CD4-positive, alpha-beta T cell treated with Interleukin-1 beta for 1 hour (primary cell): Measurements from ENCODE around the gene VWA8.
"Not testable (repeated sequence)": the region's sequence is repeated elsewhere in the genome, so short reads cannot be mapped to it uniquely, and the experiment has no call there.

Source experiments
- DNase-seq, 2 donors: peaks; one replicate each; pipeline ENCODE4 v3.0.0-alpha.2; 2020 to 2022

Gene VWA8

GRCh38 chr13:41962994-41963393 lies 2.1 kb upstream of the VWA8 start:
- DNase-seq, result no peak

DNA sequence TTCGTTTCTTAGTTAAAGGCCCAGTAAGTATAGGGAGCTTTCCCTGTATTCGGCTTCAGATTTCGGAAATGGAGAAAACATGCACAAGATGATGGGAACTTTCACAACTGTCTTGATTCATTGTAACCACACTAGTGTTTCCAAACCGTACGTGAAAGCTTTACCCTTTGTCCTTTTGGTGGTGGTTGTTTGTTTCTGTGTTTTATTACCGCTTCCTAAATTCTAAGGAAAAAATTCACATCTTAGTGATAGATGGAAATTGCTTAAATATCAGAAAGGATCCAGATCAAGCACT lies 504 bp upstream of the VWA8 start:
- no peak for DNase-seq

- DNase-seq, result no peak
These were observed 685 bp downstream of the VWA8 start for GRCh38 chr13:41960211-41960636.

- DNase-seq, result no peak
These were observed 4.6 kb downstream of the VWA8 start for GRCh38 chr13:41956272-41956671.

DNA sequence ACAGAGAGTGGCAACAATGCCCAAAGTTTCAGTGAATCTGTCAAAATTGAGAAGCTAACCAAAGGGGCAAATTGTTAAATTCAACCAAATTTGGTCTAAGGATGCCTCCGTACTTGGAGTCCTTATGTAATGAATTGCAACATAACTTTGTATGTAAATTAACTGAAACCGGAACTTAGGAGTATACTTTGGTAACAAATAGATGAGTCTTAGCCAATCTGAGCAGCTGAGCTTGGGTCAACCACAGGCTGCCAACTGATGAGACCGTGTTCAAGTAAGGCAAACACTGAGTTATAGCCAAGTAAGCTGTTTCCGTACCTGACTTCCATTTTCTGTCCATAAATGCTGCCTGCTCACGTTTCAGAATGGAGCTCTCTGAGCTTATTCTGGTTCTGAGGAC lies 5.3 kb downstream of the VWA8 start:
- peak in 1 of 2 donors; percentile 11 for DNase-seq

GRCh38 chr13:41954226-41954625 lies 6.7 kb downstream of the VWA8 start:
- no peak for DNase-seq

DNA sequence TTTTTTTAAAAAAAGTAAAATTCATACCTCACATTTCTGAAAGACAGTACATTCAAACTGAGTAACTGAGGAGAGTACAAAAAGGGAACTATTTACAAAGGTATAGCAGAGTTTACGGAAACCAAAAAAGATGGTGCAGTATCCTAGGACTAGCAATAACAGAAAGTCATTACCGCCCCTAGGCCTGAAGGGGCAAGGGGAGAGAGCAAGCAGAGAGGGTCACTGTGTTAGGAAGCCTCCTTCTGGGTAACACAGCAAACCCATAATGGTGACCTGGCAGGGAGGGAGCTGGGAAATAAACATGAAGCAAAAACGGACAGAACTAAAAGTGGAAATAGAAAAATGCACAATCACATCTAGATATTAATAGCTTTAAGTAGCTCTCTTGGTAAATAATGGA lies 8.2 kb downstream of the VWA8 start:
- DNase-seq, result no peak

DNA sequence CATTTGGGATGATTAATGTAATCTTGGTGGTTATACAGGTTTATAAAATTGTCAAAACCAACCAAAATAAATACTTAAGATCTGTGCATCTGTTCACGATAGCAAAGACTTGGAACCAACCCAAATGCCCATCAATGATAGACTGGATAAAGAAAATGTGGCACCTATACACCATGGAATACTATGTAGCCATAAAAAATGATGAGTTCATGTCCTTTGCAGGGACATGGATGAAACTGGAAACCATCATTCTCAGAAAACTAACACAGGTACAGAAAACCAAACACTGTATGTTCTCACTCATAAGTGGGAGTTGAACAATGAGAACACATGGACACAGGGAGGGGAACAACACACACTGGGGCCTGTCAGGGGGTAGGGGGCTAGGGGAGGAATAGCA lies 11.8 kb downstream of the VWA8 start:
- not testable (repeated sequence) for DNase-seq

DNA sequence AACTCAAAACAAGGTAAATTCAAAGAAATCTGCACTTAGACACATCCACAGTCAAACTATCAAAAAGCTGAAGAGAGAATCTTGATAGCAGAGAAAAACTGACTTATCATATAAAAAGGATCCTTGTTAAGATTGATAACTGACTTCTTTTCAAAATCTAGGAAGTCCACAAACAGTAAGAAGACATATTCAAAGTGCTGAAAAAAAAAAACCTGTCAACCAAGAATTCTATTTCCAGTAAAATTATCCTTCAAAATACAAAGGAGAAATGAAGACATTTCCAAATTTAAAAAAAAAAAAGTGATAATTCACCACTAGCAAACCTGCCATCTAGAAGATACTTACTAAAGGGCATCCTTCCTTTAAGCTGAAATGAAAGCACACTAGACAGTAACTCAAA lies 15.0 kb downstream of the VWA8 start:
- DNase-seq, result no peak

GRCh38 chr13:41944635-41945397 lies 16.1 kb downstream of the VWA8 start:
- no peak for DNase-seq

GRCh38 chr13:41944229-41944628 lies 16.7 kb downstream of the VWA8 start:
- DNase-seq, result no peak

DNA sequence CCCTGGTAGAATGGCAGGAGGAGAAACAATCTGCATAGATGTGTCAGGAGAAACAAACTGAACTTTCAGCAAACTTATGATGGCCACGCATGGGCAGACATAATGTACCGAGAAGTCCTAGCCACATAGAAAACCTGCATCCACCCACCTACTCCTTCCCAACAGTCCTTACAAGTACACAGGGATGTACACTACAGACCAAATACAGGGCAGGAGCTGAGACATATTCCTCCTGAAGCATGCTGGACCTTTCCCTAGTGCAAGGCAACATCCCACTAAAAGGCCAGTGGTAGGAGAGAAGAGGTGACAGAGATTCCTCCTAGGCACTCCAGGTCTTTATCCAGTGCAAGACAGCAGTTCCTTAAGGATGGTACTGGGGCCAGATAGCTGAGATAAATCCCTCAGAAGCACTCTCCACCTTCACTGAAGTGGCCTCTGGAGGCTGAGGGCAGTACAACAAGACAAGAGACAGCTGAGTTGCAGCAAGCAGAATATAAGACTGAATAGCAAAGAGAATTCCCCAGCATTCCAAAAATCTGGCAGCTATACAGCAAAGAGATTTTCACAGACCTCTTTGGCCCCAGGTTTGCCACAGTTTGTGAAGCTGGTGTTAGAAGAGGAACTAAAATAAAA lies 18.3 kb downstream of the VWA8 start:
- no peak for DNase-seq

- no peak for DNase-seq
These were observed 19.7 kb downstream of the VWA8 start for GRCh38 chr13:41941174-41941573.

DNA sequence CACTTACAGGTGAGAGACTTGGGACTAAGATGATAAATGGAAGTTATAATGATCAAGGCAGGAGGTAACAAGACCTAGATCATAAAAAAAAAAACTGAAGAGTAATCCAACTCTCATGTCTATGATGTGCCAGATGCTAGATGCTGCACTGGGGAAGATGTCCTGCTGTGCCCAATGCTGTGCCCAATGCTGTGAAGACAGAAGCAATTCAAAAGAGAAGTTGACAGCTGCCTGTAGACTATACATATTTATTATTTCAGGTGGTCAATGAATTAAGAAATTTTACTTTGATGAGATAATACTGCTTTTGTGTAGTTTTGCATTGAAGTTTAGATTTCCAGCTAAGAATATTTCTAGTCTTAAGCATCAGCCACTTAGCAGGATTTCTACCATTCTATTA lies 21.5 kb downstream of the VWA8 start:
- no peak for DNase-seq

DNA sequence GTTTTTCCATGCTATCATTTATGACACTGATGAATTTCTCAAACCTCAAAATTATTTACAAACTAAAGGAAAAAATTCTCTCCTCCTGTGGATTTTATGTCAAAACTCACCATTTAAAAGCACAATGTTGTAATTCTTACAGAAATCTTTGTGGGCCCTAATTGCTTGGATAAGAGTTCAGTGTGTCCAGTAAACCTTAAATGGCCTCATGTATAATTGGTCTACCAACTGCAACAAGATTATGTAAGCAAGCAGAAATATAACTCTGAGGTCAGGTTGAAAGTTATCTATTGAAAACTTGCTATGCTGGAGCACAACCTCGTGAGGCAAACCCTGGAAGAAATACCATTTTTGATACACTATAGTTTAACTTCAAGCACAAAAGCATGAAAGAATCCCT lies 22.0 kb downstream of the VWA8 start:
- no peak for DNase-seq

DNA sequence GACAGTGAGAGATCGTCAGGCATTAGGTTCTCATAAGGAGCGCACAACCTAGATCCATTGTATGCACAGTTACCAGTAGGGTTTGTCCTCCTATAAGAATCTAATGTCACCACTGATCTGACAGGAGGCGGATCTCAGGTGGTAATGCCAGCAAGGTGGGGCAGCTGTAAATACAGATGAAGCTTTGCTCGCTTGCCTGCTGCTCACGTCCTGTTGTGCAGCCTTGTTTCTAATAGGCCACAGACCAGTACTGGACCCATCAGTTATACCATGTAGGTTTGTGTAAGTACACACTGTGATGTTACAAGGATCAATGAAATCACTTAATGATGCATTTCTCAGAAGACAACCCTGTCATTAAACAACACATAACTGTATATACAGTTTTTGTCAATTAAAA lies 23.5 kb downstream of the VWA8 start:
- DNase-seq, result no peak

DNA sequence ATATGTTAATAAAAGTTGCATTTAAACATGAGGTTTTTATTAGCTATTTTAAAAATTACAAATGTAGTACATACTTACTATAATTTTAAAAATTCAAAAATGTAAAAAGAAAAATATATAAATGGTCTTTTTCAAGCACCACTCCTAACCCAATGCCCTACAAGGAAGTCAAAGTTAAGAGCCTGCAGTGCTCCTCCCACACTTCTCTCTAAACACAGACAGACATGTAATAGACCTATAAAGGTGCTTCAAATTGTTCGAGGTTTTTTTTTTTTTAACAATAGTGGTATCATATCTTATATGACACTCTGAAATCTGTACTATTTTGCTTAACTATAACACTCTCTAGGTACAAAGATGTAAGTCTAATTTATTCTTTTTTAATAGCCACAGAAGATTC lies 25.4 kb downstream of the VWA8 start:
- no peak for DNase-seq

GRCh38 chr13:41934994-41935393 lies 25.9 kb downstream of the VWA8 start:
- no peak for DNase-seq

DNA sequence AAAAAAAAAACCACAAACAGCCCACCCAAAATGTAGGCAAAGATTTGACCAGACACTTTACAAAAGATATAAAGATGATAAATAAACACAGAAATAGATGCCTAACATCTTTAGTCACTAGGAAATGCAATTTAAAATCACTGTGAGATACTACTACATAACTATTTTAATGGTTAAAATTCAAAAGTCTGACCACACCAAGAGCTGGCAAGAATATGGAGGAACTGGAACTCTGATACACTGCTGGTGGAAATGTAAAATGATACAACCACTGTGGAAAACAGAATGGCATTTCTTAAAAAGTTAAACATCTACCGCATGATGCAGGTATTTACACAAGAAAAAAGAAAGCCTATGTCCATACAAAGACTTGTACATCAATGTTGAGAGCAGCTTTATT lies 26.8 kb downstream of the VWA8 start:
- no peak for DNase-seq

DNA sequence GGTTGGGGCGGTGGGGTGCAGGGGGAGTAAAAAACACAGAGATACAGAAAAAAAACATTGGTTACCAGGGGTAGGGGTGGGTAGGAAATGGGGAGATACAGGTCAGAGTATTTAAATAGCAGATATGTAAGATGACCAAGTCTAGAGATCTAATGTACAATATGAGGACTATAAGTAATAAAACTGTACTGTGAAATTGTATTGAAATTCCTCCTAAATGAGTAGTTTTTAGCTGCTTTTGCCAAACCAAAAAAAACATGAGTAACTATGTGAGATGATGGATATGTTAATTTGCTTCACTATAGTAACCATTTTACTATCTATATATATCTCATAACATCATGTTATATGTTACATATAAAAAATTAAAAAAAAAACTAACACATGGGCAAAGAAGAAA lies 29.6 kb downstream of the VWA8 start:
- DNase-seq, result no peak

DNA sequence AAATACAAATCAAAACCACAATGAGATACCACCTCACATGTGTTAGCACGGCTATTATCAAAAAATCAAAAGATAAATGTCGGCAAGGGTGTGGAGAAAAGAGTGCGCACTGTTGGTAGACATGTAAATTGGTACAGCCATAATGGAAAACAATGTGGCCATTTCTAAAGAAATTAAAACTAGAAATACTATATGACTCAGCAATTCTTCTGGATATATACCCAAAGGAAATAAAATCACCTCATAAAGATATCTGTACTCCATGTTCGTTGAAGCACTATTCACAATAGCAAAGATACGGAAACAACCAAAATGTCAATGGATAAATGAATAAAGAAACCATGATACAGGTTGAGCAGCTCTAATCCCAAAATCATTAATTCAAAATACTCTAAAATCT lies 30.8 kb downstream of the VWA8 start:
- DNase-seq, result no peak

DNA sequence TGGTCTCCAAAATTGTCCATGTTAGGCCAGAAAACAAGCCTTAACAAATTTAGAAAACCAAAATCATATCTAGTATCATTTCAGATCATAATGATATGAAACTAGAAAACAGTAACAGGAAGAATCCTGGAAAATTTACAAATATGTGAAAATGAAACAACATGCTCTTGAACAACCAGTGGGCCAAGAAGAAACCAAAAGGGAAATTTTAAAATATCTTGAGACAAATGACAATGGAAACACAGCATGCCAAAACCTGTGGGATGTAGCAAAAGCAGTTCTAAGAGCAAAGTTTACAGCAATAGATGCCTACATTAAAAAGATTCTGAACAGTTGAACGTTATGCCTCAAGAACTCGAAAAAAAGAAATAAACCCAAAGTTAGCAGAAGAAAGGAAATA lies 32.6 kb downstream of the VWA8 start:
- DNase-seq, result no peak

DNA sequence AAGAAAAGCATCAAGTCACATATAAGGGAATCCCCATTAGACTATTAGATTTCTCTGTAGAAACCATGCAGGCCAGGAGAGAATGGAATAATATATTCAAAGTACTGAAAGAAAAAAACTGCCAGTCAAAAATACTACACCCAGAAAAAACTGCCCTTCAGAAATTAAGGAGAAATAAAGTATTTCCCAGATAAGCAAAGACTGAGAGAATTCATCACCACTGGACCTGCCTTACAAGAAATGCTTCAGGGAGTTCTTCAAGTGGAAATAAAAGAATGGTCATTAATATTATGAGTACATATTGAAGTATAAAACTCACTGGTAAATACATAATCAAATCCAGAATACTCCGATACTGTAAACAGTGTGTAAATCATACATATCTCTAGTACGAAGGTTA lies 35.9 kb downstream of the VWA8 start:
- no peak for DNase-seq

GRCh38 chr13:41922894-41923293 lies 38.0 kb downstream of the VWA8 start:
- DNase-seq, result not testable (repeated sequence)
